Osteoblast (primary cell): ENCODE measurements around the gene SUMO1. TPM values are rescaled to one million over a fixed set of nuclear protein-coding genes. Genes with fewer than 3 reads are reported as not detected.

Experiments
- DNase-seq: peaks from one replicate; pipeline ENCODE4 v3.0.0; 2011; ENCODE audit warnings: low spot score, mixed read lengths; ENCODE audit not compliant: insufficient read length; ENCODE audit errors: missing footprints
- H2AFZ ChIP-seq: 2 replicates; pipeline ENCODE4 v1.6.0; 2011; ENCODE audit warnings: mild to moderate bottlenecking, low read length
- H3K27ac ChIP-seq: 2 replicates; pipeline ENCODE4 v1.5.1; 2011; ENCODE audit warnings: mild to moderate bottlenecking, low read depth, low read length, moderate library complexity
- H3K27me3 ChIP-seq: 2 replicates; pipeline ENCODE4 v1.6.0; 2012; ENCODE audit warnings: mild to moderate bottlenecking, control low read depth, inconsistent platforms, low read length, moderate library complexity; ENCODE audit not compliant: insufficient read depth
- H3K36me3 ChIP-seq: 2 replicates; pipeline ENCODE4 v1.5.1; 2011; ENCODE audit warnings: mild to moderate bottlenecking, low read length, control low read depth, moderate library complexity; ENCODE audit not compliant: insufficient read depth
- H3K4me1 ChIP-seq: 2 replicates; pipeline ENCODE4 v1.5.1; 2011; ENCODE audit warnings: mild to moderate bottlenecking, low read length, control low read depth, moderate library complexity; ENCODE audit not compliant: insufficient read depth
- H3K4me2 ChIP-seq: 2 replicates; pipeline ENCODE4 v1.6.0; 2011; ENCODE audit warnings: mild to moderate bottlenecking, low read length; ENCODE audit not compliant: insufficient read depth
- H3K4me3 ChIP-seq: fragments of 200-600 bp; sonication (generic); 3 replicates; pipeline ENCODE4 v1.5.1; 2012; ENCODE audit warnings: mild to moderate bottlenecking, low read length, inconsistent platforms; ENCODE audit not compliant: insufficient read depth
- H3K79me2 ChIP-seq: 2 replicates; pipeline ENCODE4 v1.6.0; 2012; ENCODE audit warnings: mild to moderate bottlenecking, low read length, control low read depth, inconsistent platforms; ENCODE audit not compliant: insufficient read depth
- H3K9me3 ChIP-seq: 2 replicates; pipeline ENCODE4 v1.5.1; 2011; ENCODE audit warnings: low read depth, low read length, control low read depth
- H4K20me1 ChIP-seq: 2 replicates; pipeline ENCODE4 v1.6.0; 2012; ENCODE audit warnings: mild to moderate bottlenecking, low read length, control low read depth; ENCODE audit not compliant: insufficient read depth
- CTCF ChIP-seq: IDR thresholded peaks from 2 replicates; pipeline ENCODE4 v1.5.1; 2011; ENCODE audit warnings: mild to moderate bottlenecking, low read depth, low read length, moderate library complexity; ENCODE audit errors: extremely low read depth
- total RNA-seq: library from RNA; depleted of rRNA; stranded (reverse); fragments of >200 nt; gene quantifications from 2 replicates; pipeline ENCODE4 v1.2.3, GENCODE V29; 2012

SUMO1 gene
- total RNA-seq, 1 donor: 107 TPM

DNA sequence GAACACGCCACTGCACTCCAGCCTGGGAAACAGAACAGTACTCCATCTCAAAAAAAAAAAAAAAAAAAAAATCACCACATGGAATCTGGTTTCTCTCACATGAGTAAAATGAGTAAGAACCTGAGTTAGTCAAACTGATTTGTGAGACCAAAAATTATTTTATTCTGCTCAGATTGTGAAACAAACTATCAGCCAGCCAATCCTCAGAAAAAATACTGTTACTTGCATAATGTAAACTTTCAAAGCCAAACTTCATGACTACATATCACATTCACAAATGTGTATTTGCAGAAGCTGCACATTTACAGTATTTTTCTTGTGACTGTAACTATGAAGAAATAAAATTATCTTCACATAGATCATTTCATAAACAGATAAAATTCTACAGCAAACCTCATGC lies 23.2 kb downstream of the SUMO1 start:
- no peaks in the 10 kb centered on the region for H3K4me1 ChIP-seq
- no peak for DNase-seq
- H3K36me3 ChIP-seq: peaks cover 25% of the 10 kb centered on the region
- H4K20me1 ChIP-seq: no peaks in the 10 kb centered on the region
- no peak overlapping the region for H3K4me2 ChIP-seq
- no peaks in the 10 kb centered on the region for H3K27me3 ChIP-seq
- H3K9me3 ChIP-seq: no peaks in the 10 kb centered on the region
- H3K79me2 ChIP-seq: peaks cover 35% of the 10 kb centered on the region
- H3K27ac ChIP-seq: peak overlapping the region; percentile 17
- no peak overlapping the region for H2AFZ ChIP-seq
- H3K4me3 ChIP-seq: no peak overlapping the region
- no peak for TF ChIP-seq CTCF

DNA sequence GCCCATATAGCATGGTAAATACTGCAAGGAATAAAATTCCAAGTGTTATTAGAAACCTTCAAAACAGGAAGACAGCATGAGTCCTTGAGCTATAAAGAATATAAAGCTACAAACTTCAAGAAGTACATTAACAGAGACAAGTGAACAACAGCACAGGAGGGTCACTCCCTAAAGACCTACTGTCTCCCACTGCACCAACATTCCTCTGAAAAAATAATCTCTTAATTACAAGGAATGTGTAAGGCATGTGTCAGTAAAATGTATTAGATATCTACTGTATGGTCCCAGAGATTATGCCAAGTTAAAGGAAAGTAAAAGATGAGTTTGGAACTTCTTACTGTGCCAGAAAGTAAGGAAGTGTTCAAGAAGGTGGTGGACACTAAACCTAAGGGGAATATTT lies 29.9 kb downstream of the SUMO1 start:
- TF ChIP-seq CTCF: no peak
- Histone ChIP-seq H3K4me2 (no peak overlapping the region), H2AFZ (no peak overlapping the region), H3K4me3 (no peak overlapping the region), H3K27ac (no peak overlapping the region), H3K79me2 (peaks cover 2% of the 10 kb centered on the region), H4K20me1 (no peaks in the 10 kb centered on the region), H3K36me3 (peaks cover 35% of the 10 kb centered on the region), H3K9me3 (no peaks in the 10 kb centered on the region), H3K4me1 (no peaks in the 10 kb centered on the region), H3K27me3 (no peaks in the 10 kb centered on the region)
- DNase-seq: no peak

- TF ChIP-seq CTCF: no peak
These were observed 33.5 kb downstream of the SUMO1 start for GRCh38 chr2:202204855-202205254.

GRCh38 chr2:202203348-202203747 lies 35.0 kb downstream of the SUMO1 start:
- H3K36me3 ChIP-seq: peaks cover 6% of the 10 kb centered on the region
- no peak for DNase-seq
- no peaks in the 10 kb centered on the region for H3K79me2 ChIP-seq
- no peak for TF ChIP-seq CTCF
- H3K9me3 ChIP-seq: no peaks in the 10 kb centered on the region
- no peaks in the 10 kb centered on the region for H3K27me3 ChIP-seq
- H3K27ac ChIP-seq: no peak overlapping the region
- no peaks in the 10 kb centered on the region for H3K4me1 ChIP-seq
- H4K20me1 ChIP-seq: no peaks in the 10 kb centered on the region
- no peak overlapping the region for H3K4me2 ChIP-seq
- no peak overlapping the region for H3K4me3 ChIP-seq
- H2AFZ ChIP-seq: no peak overlapping the region

More at GRCh38 chr2:202204855-202205254, 33.5 kb downstream of the SUMO1 start:
- Histone ChIP-seq H3K4me1 (no peaks in the 10 kb centered on the region), H2AFZ (no peak overlapping the region), H3K27me3 (no peaks in the 10 kb centered on the region), H3K27ac (no peak overlapping the region), H3K4me3 (no peak overlapping the region), H4K20me1 (no peaks in the 10 kb centered on the region), H3K36me3 (peaks cover 17% of the 10 kb centered on the region), H3K79me2 (no peaks in the 10 kb centered on the region), H3K4me2 (no peak overlapping the region), H3K9me3 (no peaks in the 10 kb centered on the region)
- DNase-seq: no peak
